ENCODE results near the gene ZNF81.
"Not testable (repeated sequence)": the region's sequence is repeated elsewhere in the genome, so short reads cannot be mapped to it uniquely, and the experiment has no call there.

The ZNF81 gene

GRCh38 chrX:47840111-47840510 is 3.4 kb downstream of the ZNF81 start:
- no peak for TF ChIP-seq Cebpa-rat (IDR thresholded peaks at IDR 0.05)
- H3K27ac ChIP-seq: no peak overlapping the region
- no peak overlapping the region for H3K4me2 ChIP-seq

DNA sequence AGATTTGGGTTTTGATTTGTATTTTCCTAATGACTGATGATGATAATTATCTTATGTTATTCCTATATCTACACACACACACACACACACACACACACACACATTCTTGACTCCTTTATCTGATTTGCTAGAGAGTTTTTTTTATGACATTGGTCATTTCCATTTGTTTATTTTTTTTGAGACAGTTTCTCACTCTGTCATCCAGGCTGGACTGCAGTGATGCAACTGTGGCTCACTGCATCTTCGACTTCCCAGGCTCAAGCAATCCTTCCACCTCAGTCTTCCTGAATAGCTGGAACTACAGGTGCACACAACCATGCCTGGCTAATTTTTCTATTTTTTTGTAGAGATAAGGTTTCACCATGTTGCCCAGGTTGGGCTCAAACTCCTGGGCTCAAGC is 6.7 kb downstream of the ZNF81 start:
- Histone ChIP-seq H3K27ac (no peak overlapping the region), H3K27me3 (peaks cover 70% of the 10 kb centered on the region), H3K4me2 (no peak overlapping the region), H3K9me3 (no peaks in the 10 kb centered on the region), H3K9ac (no peak overlapping the region), H3K4me3 (no peak overlapping the region), H3K36me3 (peaks cover 5% of the 10 kb centered on the region; the same call in 1 of the 2 replicates), H4K20me1 (no peaks in the 10 kb centered on the region; the same call in 1 of the 2 replicates), H3K4me1 (0 out of 2 replicates have a peak, but pooled peaks cover 5% of the 10 kb centered on the region)
- TF ChIP-seq Cebpa-rat (IDR thresholded peaks at IDR 0.05): no peak

More at GRCh38 chrX:47840111-47840510, 3.4 kb downstream of the ZNF81 start:
- H3K27me3 ChIP-seq: peaks cover 73% of the 10 kb centered on the region
- H3K9me3 ChIP-seq: no peaks in the 10 kb centered on the region
- H3K4me1 ChIP-seq: peaks cover 23% of the 10 kb centered on the region
- no peak overlapping the region for H3K9ac ChIP-seq
- H4K20me1 ChIP-seq: peaks cover 4% of the 10 kb centered on the region; the same call in 1 of the 2 replicates
- no peaks in the 10 kb centered on the region for H3K36me3 ChIP-seq
- H3K4me3 ChIP-seq: no peak overlapping the region

DNA sequence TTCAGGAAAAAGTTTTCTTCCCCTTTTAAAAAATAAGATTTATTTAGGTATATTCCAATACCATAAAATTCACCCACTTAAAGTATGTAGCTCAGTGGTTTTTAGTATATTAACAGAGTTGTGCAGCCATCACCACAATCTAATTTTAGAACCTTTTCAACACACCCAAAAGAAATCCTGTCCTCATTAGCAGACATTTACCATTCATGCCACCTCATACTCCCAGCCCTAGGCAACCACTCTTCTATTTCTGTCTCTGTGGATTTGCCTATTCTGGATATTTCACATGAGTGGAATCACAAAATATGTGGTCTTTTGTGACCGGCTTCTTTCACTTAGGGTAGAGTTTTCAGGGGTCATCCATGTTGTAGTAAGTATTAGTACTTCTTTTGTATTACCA is 7.4 kb downstream of the ZNF81 start:
- H3K36me3 ChIP-seq: peaks cover 5% of the 10 kb centered on the region; the same call in 1 of the 2 replicates
- H3K9ac ChIP-seq: no peak overlapping the region
- H4K20me1 ChIP-seq: no peaks in the 10 kb centered on the region; the same call in 1 of the 2 replicates
- H3K4me3 ChIP-seq: no peak overlapping the region
- peaks cover 67% of the 10 kb centered on the region for H3K27me3 ChIP-seq
- no peak for TF ChIP-seq Cebpa-rat (IDR thresholded peaks at IDR 0.05)
- no peaks in the 10 kb centered on the region for H3K9me3 ChIP-seq
- H3K27ac ChIP-seq: no peak overlapping the region
- H3K4me1 ChIP-seq: no peaks in the 10 kb centered on the region
- no peak overlapping the region for H3K4me2 ChIP-seq

- no peak for TF ChIP-seq Cebpa-rat (IDR thresholded peaks at IDR 0.05)
- no peak overlapping the region for H3K27ac ChIP-seq
- peaks cover 5% of the 10 kb centered on the region; the same call in 1 of the 2 replicates for H3K36me3 ChIP-seq
- H3K4me2 ChIP-seq: no peak overlapping the region
- no peak overlapping the region for H3K4me3 ChIP-seq
- no peak overlapping the region for H3K9ac ChIP-seq
- H3K4me1 ChIP-seq: no peaks in the 10 kb centered on the region
- H3K9me3 ChIP-seq: no peaks in the 10 kb centered on the region
- peaks cover 62% of the 10 kb centered on the region for H3K27me3 ChIP-seq
- no peaks in the 10 kb centered on the region; the same call in 1 of the 2 replicates for H4K20me1 ChIP-seq
Observed at GRCh38 chrX:47846040-47846439, 9.3 kb downstream of the ZNF81 start.

DNA sequence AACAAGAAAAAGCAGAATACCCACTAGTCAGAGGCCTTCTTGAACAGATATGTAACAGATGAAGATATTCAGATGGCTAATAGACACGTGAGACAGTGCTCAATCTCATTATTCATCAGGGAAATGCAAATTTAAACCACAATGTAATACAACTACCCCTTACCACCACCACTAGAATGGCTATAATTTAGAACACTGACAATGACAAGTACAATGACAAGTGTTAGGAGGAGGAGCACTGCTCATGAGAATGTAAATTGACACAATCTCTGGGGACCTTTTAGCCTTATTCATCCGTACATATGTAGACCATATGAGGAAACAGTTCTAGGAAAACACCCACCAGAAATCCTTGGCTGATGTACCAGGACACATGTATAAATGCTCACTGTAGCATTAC is 13.1 kb downstream of the ZNF81 start:
- H3K4me1 ChIP-seq: peaks cover 12% of the 10 kb centered on the region
- H3K9ac ChIP-seq: no peak overlapping the region
- no peak for TF ChIP-seq Cebpa-rat (IDR thresholded peaks at IDR 0.05)
- H3K27ac ChIP-seq: no peak overlapping the region
- H3K36me3 ChIP-seq: peaks cover 5% of the 10 kb centered on the region; the same call in 1 of the 2 replicates
- peaks cover 67% of the 10 kb centered on the region for H3K27me3 ChIP-seq
- no peaks in the 10 kb centered on the region; the same call in 1 of the 2 replicates for H4K20me1 ChIP-seq
- H3K4me2 ChIP-seq: no peak overlapping the region
- H3K9me3 ChIP-seq: no peaks in the 10 kb centered on the region
- H3K4me3 ChIP-seq: no peak overlapping the region

DNA sequence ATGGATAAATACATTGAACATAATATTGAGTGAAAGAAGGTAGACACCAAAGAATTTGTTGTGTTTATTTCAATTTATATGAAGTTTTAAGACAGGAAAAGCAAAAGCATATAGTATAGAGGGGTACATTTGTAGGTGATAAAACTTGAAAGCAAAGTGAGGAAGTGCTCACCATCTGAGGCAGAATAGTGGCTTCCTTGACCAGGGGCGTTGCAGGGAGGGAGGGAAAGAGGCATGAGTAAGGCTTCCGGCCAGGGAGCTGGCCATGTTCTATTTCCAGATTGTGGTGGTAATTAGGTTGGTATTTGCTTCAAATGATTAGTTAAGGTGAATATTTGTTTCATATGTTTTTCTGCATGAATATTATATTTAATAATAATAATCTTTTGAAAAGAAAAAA is 13.7 kb downstream of the ZNF81 start:
- Histone ChIP-seq H3K27me3 (peaks cover 65% of the 10 kb centered on the region), H3K4me1 (peaks cover 12% of the 10 kb centered on the region)
- not testable (repeated sequence) for H3K4me3 ChIP-seq, H4K20me1 ChIP-seq, H3K9ac ChIP-seq, H3K36me3 ChIP-seq, H3K4me2 ChIP-seq, H3K9me3 ChIP-seq, H3K27ac ChIP-seq

DNA sequence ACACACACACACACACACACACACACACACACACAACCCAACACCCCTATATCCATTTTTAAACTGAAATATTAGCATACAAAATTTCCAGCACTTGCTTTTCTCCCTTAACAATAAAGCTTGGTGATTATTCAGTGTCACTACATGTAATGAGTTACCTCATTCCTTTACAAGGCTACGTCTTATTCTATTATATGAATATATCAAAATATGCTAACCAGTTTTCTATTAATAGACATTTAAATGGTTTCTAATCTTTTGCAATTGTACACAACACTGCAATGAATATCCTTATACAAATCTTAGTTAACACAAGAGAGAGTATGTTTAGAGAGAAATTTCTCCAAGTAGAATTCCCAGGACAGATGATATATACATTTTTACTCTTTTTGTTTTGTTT is 14.2 kb downstream of the ZNF81 start:
- H3K4me1 ChIP-seq: peaks cover 12% of the 10 kb centered on the region
- H3K4me3 ChIP-seq: no peak overlapping the region
- H3K36me3 ChIP-seq: peaks cover 5% of the 10 kb centered on the region; the same call in 1 of the 2 replicates
- no peak overlapping the region for H3K4me2 ChIP-seq
- H4K20me1 ChIP-seq: no peaks in the 10 kb centered on the region
- peaks cover 63% of the 10 kb centered on the region for H3K27me3 ChIP-seq
- TF ChIP-seq Cebpa-rat (IDR thresholded peaks at IDR 0.05): no peak
- H3K9ac ChIP-seq: no peak overlapping the region
- H3K9me3 ChIP-seq: no peaks in the 10 kb centered on the region
- H3K27ac ChIP-seq: no peak overlapping the region

DNA sequence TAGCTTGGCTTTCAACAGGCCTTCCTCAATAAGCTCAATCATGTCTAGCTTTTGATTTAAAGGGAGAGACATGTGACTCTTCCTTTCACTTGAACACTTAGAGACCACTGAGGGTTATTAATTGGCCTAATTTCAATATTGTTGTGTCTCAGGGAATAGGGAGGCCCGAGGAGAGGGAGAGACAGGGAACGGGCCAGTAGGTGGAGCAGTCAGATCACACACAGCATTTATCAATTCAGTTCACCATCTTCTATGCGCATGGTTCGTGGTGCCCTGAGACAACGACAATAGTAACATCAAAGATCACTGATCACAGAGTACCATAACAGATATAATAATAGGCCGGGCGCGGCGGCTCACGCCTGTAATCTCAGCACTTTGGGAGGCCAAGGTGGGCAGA is 17.8 kb downstream of the ZNF81 start:
- Histone ChIP-seq H3K4me3 (no peak overlapping the region), H3K4me1 (peaks cover 12% of the 10 kb centered on the region), H3K9me3 (no peaks in the 10 kb centered on the region)

GRCh38 chrX:47859686-47860085 is 23.0 kb downstream of the ZNF81 start:
- no peak for TF ChIP-seq Cebpa-rat (IDR thresholded peaks at IDR 0.05)
- Histone ChIP-seq H4K20me1 (peaks cover under 1% of the 10 kb centered on the region; the same call in 1 of the 2 replicates), H3K36me3 (0 out of 2 replicates have a peak, but pooled peaks cover 4% of the 10 kb centered on the region), H3K4me1 (no peaks in the 10 kb centered on the region), H3K9ac (no peak overlapping the region), H3K4me3 (no peak overlapping the region), H3K4me2 (no peak overlapping the region), H3K27me3 (peaks cover 76% of the 10 kb centered on the region), H3K27ac (no peak overlapping the region), H3K9me3 (no peaks in the 10 kb centered on the region)

More for the DNA sequence above, 17.8 kb downstream of the ZNF81 start:
- TF ChIP-seq Cebpa-rat (IDR thresholded peaks at IDR 0.05): no peak
- peaks cover 68% of the 10 kb centered on the region for H3K27me3 ChIP-seq
- H3K4me2 ChIP-seq: no peak overlapping the region
- H3K36me3 ChIP-seq: no peaks in the 10 kb centered on the region
- H3K27ac ChIP-seq: no peak overlapping the region
- no peak overlapping the region for H3K9ac ChIP-seq
- H4K20me1 ChIP-seq: no peaks in the 10 kb centered on the region; the same call in 1 of the 2 replicates

DNA sequence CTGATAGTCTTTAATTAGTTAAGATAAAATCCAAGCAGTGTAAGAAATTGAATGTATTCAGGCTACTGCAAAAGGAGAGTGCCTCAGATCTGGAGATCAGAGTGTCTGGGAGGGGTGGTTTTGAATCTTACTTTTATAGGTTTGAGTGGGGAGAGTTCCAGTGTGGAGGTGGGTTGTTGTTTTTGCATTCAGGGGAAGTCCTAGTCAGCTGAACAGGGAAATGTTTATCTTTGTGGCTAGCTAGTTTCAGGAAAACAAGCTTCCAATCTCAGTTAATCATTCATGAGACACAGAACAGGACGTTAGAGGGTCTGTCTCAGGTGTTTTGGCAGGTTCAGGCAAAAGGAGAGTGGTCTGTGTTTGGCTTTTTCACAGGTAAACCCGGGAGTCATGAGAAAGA is 26.0 kb downstream of the ZNF81 start:
- Histone ChIP-seq H3K36me3 (0 out of 2 replicates have a peak, but pooled peaks cover 4% of the 10 kb centered on the region), H4K20me1 (peaks cover 5% of the 10 kb centered on the region; the same call in 1 of the 2 replicates), H3K4me1 (no peaks in the 10 kb centered on the region), H3K9ac (no peak overlapping the region), H3K9me3 (no peaks in the 10 kb centered on the region), H3K27ac (no peak overlapping the region), H3K4me2 (no peak overlapping the region), H3K27me3 (peaks cover 87% of the 10 kb centered on the region), H3K4me3 (no peak overlapping the region)
- TF ChIP-seq Cebpa-rat (IDR thresholded peaks at IDR 0.05): no peak

Measured in BLaER1 (cell line).